Measurements from ENCODE around the gene ZDHHC1.

The ZDHHC1 gene

DNA sequence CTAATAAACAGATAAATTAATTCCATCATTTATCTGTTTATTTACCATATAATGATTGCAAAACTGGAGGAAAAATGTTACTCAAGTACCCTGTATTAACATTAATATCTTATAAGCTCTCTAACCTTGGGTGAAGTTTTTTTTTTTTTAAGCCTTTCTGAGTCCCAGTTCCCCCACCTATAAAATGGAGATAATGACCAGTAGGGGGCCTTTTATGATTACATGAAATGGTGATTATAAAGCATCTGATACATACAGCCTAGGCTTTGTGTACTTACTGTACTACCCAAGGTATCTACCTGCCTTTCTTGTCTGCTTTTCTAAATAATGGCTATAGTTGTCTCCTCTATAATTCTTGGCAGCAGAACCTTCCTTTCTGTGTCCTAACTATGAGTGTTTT is 67.1 kb downstream of the ZDHHC1 start:
- TF ChIP-seq CTCF (IDR thresholded peaks at IDR 0.05; ENCODE audit: insufficient read depth, missing control alignments), result peak; percentile 50
- no peak for DNase-seq (ENCODE audit: insufficient read length, low spot score)
- FAIRE-seq, result no peak

- no peak for DNase-seq (ENCODE audit: insufficient read length, low spot score)
- FAIRE-seq, result no peak
Measured at GRCh38 chr16:67346341-67346740, 69.9 kb downstream of the ZDHHC1 start.

DNA sequence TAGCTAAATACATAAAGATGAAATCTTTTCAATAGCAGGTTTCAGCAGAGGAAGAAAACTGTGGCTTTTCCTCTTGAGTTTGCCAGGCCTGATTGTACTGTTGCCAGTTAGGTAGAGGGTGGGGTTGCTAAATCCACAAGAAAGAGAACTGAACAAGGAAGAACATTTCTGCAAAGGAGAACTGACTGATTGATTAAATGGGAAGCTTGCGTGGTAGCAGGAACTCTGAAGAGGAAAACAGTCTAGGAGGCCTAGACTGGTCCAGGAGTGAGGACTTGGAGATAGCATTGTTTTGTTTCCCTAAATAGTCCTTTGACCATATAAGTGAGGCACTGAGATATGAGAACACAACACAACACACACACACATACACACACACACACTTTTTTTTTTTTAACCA is 70.9 kb downstream of the ZDHHC1 start:
- TF ChIP-seq CTCF (IDR thresholded peaks at IDR 0.05; ENCODE audit: insufficient read depth, missing control alignments), result no peak
- no peak for DNase-seq (ENCODE audit: insufficient read length, low spot score)
- FAIRE-seq, result no peak

More at GRCh38 chr16:67346341-67346740, 69.9 kb downstream of the ZDHHC1 start:
- TF ChIP-seq CTCF (IDR thresholded peaks at IDR 0.05; ENCODE audit: insufficient read depth, missing control alignments), result no peak
